ENCODE measurements around the gene CUL7.

GRCh38 chr6:43101497-43101896 is 47.8 kb upstream of the CUL7 start:
- TF ChIP-seq CTCF (conservative IDR thresholded peaks at IDR 0.05 in 1 of 2, IDR thresholded peaks at IDR 0.05 in 1 of 2; ENCODE audit: low read depth in 1 of 2, low read length in 2 of 2) = no peak
- no peak for TF ChIP-seq EZH2 (IDR thresholded peaks at IDR 0.05; ENCODE audit: low read length, missing control alignments)
